HG02588 (cell line): ENCODE results near the gene KIT.
A peak's percentile ranks its signal among the peaks of the same experiment; 100 is the strongest.

ENCODE experiments used
- ATAC-seq: cut with Tn5 transposase; IDR thresholded peaks from one replicate; pipeline ENCODE4 v1.9.1; 2021; ENCODE audit warnings: mild to moderate bottlenecking, moderate library complexity; ENCODE audit not compliant: unreplicated experiment

KIT gene

DNA sequence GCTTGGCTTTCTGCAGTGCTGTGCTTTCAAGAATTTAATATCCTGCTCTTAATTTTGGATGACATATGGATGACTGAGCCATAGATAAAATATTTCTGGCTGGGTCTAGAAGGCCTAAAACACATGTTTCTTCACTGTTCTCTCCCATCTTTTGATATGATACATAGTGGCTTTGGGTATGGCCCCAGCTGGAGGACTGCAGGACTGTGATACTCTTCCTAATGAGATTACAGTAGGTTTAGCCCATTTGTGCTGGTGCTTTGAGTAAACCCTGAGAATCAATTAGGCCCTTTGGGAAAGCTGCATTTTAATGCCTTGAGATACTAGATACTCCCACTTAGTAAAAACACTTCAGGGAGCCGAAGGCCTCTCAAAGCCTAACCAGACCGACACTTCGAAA lies 38.0 kb downstream of the KIT start:
- no peak for ATAC-seq

DNA sequence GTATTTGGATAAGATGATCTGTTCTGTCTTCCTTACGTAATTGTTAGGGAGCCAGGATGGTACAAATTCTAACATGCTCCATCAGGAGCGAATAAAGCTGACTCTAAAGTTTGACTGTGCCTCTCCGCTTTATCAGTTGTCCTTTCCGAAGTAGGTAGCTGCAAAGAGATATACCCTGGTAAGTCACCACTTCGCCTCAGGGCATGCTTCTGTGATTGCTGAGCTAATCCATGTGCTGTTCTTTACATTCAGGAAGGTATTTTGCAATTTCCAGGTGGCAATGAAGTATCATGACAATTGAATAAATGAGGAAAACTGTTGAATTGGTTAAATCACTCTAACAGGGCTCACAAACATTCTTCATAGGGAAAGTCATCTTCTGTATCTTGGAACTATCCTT lies 38.9 kb downstream of the KIT start:
- ATAC-seq: no peak

DNA sequence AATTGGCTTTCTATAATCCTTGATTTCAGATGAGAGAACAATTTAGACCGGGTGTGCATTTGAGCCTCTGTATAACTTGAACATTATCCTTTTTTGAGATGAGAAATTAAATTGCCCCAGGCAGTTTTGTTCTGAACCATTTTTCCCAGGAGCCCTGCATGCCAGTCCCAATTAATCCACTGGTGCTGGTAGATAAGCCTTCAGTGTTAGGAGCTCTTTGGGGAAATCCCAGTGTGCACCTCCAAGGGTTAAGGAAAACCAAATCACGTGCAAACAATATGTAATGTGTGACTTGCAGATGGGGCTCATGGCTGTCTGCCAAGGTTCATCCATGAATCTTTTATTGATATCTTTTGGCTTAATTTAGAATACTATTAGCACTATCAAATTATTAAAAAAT lies 43.2 kb downstream of the KIT start:
- ATAC-seq: no peak

DNA sequence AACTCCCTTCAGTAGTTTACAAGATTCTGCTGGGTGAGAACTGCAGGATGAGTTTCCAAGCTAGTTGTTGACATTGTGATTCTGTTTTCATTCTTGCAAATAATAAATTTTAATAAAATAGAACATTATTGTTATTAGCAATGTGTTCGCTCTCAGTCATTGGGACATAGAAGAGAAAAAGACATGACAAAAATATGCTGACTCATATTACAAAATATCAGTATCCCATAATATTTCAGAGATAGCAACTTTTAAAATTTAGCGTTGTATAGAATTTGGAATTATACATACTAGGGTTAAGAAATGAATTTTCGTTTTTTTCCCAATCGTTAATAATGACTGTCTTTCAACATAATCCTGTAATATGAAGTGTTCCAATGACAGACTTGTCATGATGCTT lies 45.4 kb downstream of the KIT start:
- no peak for ATAC-seq

DNA sequence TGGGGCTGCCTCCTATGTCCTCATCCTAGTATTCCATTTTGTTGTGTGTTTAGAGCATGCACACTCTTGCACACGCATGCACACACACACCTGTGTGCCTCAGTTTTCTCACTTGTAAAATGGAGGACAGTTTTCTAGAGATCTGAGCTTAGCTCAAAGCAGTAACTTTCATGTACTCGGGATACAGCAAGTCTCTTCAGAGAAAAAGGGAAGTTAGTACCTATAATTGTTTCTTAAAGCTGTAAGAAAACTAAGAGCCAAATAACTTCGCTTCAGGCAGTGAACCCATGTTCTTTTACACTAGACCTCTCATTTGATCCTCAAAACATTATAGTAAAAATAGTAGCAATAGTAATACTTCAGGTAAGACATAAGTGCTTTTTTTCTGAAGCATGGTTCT lies 49.6 kb downstream of the KIT start:
- no peak for ATAC-seq

DNA sequence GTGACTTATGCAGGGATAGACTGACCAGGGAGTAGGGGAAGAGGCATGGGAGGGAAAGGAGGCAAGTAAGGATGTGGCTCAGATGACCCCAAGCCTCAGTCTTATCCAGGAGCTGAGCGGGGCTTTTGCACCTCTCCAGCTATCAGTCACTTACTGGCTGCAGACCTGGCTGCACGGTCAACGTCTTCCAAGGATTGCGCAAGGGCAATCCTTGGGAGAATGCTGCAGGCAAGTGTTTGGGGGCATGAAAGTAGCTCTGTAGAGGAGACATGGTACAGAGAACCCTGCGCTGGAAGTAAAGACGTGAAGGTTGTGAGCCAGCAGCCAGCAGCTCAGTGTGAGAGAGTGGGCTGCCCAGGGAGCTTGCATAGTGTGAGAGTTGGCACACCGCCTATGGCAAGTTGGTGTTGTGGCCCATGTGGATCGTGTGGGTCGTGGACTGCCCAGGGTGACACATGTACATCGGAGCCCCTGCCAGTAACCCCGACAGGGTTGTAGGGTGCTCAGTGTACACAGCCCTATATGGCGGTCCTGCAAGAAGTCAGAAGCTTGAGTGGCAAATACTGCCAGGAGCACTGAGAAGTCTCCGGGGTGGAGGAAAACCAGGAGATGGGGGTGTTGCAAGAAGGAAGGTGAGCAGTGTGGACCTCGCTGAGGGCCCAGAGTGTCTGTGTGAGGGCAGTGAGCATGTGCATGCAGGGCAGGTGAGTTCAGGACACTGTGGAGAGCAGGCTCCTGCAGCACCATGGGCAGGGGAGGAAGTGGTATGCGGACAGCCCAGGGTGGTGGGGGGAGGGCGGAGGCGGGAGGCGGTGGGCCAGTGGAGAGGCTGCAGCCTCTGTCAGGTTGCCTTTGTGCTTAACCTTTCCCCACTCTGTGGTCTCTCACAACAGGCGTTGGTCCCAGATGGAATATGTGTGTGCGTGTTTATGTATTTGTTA lies 50.9 kb downstream of the KIT start:
- ATAC-seq: no peak

DNA sequence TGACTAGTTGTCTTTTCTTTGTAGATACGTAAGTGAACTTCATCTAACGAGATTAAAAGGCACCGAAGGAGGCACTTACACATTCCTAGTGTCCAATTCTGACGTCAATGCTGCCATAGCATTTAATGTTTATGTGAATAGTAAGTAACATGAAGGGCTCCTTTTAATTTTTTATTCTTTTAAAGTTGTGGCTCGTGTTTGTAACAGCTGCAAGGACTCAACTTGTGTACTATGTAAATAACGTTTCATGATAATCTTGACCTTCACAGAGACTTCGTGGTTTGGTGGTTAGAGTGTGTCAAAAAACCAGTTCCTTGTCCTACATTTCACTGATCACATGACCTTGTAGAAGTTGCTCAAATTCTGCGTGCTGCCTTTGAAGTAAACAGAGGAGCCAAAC lies 51.6 kb downstream of the KIT start:
- no peak for ATAC-seq

DNA sequence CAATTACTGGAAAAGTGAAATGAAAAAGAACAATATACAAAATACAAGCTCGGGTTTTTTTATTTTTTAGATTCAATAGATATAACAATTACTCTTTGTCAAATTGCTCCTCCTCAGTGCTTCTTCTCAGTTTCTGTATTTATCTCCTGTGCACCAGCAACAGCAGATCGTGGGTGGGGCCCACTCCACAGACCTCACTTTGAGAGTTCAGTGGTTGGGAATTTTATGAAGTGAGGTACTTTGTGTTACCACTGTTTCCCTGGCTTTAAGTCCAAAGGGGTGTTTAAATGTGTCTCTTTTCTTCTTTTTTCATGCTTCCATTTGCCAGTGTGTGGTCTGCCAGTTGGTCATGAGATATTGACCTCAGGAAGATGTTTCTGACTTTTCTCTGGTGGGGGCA lies 54.4 kb downstream of the KIT start:
- no peak for ATAC-seq

DNA sequence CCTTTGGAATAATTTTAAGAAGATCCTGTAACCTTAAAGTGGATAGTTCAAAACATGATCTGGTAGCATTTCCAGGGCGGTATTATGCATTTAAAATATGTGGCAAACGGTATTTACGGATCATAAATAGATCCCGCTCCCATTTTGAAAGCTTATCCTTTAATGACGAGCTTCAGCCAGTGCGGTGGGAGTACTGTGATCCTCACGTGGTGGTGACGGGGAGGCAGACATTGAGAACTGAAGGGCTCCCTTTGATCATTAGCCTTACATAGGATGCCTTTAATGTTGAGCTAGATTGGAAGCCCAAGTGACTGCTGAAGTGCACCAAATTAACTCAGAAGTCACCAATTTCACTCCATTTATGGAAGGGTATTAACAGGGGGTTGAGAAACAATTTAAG lies 56.9 kb downstream of the KIT start:
- no peak for ATAC-seq

DNA sequence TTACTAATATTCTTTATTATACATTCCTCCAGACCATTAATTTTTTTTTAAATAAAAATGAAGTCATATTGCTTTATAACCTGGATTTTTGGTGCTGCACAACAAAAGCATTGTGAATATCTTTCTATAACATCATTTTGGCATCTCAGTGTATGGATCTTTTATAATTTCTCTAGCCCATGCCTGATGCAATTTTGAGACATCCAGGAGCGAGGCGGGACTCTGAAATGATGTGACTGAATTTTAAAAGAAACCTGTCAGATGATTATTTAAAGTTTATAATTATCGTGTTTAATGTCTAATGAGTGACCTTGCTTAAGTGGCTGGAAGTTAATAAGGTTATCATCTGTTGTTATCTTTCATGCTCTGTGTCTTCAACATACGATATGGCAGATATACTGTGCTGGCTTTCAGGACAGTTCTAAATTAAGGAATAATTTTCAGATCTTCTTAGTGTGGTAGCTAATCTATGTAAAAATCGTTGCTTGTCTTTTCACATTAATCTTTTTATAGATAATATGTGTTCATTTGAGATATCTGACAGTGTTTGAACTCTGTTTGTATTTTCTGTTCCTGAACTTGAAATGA lies 58.8 kb downstream of the KIT start:
- ATAC-seq: no peak

DNA sequence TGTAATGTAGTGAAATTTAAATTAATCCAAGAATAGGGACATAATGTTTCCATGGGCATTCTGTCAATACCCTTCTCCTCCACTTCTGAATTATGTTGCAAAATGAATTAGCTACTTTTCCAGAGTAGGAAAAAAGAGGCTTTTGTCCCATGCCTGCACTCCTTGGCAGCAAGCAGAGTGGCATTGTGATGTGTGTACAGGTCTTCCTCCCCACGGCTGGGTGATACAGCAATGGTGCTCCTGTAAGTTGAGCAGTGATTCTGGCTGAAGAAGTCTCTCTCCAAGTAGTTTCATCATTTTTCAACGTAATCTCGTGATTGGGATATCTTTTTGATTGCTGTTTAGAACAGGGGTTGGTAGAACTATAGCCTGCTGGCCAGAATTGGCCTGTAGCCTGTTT lies 59.9 kb downstream of the KIT start:
- ATAC-seq: no peak

DNA sequence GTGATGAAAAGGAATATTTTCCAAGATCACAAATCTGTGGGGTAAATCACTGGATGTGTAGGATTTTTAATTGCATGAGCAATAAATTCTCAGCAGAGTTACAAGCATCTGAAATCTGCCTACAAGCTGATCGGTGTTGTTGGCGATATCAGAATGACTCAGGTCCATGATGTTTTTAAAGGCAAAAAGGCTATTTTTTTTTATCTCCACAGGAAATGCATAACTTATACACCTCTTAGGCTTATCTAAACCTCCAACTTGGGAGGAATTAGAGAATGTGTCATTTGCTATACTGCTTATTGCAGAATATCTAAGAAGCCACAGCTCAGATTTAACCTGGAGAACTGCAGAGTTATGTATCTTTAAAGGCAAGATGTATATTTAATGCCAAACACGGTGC lies 61.6 kb downstream of the KIT start:
- no peak for ATAC-seq

DNA sequence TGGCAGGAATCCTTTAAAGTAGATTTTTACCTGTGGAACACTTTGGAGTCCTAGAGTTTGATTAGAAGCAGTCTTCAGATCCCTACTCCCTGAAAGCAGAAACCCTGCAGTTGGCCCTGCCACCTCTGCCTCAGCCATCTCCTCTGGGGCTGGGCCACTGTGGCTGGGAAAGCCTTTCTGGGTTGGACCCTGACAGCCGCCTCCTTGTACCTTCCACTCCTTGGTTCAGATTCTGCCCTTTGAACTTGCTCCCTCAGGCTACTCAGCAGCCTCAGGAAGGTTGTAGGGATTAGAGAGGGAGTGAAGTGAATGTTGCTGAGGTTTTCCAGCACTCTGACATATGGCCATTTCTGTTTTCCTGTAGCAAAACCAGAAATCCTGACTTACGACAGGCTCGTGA lies 65.5 kb downstream of the KIT start:
- no peak for ATAC-seq

DNA sequence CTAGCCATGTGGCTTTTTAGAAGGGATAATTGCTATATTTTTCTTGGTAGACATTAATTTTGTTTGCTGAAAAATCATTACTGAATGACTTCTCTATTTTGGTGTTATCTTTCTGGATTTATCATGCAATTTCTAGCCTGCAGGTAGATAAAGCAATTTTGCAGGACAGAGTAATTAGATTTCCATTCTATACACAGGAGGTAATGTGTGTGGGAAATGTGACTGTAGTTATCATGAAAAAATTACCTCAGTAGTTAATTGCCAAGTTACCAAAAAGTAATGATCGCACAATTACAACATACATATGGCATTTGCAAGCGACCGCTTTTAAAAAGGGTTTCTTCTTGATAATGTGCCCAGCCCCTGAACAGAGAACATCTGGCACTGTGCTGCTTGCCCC lies 66.1 kb downstream of the KIT start:
- ATAC-seq: no peak

DNA sequence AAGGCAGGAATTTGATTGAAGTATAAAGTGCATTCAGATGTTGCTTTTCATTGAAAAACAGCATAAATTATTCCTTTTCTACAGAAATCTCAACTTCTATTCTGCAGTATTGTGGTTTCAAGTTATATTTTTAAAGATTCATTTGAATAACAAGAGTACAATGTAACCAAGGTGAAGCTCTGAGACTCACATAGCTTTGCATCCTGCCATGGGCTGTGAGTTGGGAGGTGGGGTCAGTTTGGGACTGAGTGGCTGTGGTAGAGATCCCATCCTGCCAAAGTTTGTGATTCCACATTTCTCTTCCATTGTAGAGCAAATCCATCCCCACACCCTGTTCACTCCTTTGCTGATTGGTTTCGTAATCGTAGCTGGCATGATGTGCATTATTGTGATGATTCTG lies 69.2 kb downstream of the KIT start:
- ATAC-seq: peak; percentile 51

DNA sequence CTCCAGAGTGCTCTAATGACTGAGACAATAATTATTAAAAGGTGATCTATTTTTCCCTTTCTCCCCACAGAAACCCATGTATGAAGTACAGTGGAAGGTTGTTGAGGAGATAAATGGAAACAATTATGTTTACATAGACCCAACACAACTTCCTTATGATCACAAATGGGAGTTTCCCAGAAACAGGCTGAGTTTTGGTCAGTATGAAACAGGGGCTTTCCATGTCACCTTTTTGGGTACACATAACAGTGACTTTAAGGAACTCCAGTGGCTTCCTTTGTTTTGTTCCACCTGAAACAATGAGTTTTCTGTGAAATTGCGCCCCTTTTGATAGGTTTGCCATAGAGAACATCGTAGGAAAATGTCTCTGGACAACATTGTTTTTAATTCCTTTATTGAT lies 69.6 kb downstream of the KIT start:
- ATAC-seq: peak; percentile 62

DNA sequence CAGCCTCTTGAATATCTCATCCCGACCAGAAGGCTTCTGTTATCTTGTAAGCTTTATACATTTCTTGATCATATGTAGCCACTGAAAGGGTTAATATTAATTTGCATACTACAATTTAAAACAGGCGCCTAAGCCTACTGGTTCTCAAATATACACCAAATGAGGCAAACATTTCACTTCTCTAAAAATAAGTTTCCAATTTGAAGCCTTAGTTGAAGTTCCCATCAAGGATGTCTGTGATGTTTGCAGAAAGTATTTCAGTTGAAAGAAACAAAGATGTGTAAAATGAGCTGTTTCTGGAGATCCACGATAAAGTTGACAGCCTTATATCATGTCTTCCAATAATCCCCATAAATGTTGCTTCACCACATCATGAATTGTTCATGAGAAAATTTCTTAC lies 70.6 kb downstream of the KIT start:
- no peak for ATAC-seq

DNA sequence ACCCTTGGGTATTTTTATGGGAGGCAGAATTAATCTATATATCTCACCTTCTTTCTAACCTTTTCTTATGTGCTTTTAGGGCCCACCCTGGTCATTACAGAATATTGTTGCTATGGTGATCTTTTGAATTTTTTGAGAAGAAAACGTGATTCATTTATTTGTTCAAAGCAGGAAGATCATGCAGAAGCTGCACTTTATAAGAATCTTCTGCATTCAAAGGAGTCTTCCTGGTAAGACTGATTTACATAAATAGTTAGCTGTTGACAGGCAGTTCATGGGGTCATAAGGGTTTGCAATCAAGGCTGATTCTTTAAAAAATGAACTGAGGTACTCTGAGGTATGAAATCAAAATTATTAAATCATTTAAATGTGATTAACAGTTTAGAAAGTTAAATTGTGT lies 71.5 kb downstream of the KIT start:
- no peak for ATAC-seq

DNA sequence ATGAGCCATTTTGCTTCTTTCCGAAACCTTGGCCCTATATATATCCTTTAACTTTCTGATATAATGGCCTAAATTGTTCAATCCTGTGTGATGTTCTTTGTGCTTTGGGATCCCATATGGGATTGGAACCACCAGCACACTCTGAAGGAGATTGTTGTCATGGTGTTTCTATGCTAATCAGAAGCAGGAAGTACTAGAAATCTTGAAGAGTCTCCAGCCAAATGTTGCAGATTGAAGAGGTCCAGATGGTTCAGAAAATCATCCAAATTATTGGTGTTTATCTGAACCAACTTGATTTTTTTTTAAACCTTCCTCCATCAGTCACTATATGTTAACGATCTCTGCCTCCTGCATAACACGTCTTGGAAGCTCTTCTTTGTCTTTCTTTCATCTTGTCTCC lies 72.8 kb downstream of the KIT start:
- ATAC-seq: no peak

DNA sequence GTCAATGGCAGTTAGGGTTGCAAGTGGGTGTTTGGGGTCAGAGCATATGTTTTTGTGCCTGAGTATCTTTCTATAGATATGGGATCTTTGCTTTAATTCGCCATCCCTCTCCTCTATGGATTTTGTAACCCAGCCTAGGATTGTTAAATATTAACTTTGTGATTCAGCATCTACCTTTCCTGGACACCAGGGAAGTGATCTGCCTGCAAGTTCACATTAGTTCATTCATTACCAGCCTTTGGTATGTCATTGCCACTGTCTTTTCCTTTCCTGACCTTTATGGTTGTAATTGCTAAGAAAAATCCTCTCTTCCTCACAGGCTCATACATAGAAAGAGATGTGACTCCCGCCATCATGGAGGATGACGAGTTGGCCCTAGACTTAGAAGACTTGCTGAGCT lies 73.8 kb downstream of the KIT start:
- ATAC-seq: no peak

DNA sequence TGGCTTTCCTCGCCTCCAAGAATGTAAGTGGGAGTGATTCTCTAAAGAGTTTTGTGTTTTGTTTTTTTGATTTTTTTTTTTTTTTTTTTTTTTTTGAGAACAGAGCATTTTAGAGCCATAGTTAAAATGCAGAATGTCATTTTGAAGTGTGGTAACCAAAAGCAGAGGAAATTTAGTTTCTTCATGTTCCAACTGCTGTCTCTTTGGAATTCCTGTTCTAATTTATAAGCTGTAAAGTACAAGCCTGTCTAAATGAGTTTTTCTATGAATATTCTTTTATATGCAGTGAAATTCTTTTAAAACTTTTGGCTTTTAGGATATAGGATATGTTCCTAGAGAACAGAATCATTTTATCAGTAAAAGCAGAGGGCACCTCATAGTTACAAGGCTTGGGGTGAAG lies 74.2 kb downstream of the KIT start:
- ATAC-seq: no peak

DNA sequence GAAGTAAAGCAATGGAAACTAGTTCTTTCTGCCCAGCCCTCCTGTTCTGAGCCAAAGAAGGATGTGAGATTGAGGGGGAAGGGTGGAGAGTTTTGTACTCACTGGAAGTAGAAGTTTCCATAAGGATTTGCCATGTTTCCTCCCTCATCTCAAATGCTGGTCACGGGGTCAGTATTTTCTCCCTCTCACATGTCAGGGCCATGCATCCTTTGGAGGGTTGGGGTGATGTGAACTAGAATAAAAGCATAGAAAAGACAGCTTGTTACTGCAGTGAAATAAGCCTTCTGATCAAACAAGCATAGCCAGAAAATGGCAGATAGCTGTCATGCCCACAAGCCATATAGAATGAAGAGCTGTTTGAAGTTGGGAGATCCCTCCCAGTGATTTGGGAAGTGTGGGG lies 79.7 kb downstream of the KIT start:
- no peak for ATAC-seq

DNA sequence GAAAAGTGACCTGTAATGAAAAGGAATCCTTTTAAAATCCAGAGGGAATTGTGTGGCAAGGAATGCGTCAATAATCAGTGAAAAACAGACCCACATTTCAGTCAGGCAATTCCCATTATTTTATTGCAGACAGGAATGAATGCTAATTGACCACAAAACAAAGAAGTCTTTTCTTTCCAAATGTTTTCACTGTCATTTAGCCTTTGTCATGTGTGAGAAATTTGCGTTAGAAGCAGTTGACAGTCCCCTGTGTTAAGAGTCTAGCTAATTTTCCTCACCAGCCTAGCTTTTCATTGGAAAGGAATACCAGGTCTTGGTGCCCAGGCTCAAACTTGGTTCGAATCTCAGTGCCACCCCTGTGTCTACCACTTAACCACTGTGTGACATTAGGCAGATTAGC lies 83.4 kb downstream of the KIT start:
- no peak for ATAC-seq
